ENCODE results near the gene SDSL.

SDSL gene

DNA sequence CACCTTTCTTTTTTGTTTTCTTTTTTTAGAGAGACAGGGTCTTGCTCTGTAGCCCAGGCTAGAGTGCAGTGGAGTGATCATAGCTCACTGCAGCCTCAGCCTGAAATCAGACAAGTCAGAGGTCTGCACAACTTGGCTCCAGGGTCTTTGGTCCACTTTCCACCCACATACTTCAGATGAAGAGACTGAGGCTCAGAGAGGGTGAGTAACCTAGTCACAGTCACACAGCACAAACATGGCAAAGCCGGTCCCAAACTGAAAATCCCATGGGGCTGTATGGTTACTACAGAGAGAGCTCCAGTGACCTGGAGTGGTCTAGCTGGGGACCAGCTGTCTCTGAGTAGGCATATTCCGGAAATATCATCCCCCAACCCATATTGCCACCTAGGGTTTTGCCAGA, 30.3 kb downstream of the SDSL start:
- no peak for DNase-seq

DNA sequence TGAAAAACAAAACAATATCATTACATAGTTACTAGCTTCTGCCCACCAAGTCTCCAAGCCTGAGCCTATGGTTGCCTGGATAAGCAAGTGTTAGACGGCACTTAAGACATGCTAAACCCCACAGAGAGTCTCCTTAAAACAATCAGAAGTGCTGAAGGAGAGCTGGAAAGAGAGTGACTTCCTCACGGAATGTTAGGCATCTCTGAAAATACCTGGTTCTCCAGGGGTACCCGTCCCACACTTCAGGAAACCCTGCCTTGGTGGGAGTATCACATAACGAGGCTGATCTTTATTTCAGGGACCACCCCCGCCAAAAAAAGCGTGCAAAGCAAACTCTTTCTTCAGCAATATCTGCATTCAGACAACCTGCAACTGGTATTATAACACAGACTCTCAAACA, 31.1 kb downstream of the SDSL start:
- no peak for DNase-seq

DNA sequence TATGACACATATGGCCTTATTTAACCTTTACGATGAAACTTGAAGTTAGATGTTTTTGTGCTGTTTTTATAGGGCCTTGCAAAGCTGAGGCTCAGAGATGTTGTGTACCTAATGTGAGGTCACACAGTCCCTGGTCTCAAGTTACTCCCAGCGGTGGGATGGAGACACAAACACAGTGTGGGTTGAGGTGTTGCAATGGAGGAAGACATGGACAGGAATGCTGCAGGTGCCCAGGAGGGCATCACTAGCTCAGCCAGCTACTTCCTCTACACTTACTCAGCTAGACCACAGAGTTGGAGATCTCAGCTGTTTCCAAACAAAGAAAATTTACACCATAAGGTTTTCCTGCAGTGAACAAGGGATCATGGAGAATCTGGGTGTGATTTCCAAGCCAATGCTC, 34.0 kb downstream of the SDSL start:
- DNase-seq = no peak

DNA sequence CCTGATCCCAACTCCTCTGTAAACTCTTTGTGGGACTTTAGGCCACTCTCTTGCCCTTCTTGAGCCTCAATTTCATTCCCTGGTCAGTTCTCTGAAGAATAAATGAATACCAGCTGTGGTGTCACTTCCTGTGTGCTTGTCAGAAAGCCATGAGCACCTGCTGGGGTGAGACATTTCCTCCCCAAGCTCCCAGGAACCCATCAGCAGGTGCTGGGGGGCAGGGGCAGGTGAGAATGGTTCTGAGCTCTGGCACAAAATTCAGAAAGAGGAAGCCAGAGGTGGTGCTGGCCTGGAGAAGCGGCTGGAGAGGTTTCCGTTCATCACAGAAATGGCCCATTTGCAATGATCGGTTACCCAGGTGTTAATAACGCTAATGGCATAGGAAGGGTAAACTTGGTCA, 34.6 kb downstream of the SDSL start:
- no peak for DNase-seq

DNA sequence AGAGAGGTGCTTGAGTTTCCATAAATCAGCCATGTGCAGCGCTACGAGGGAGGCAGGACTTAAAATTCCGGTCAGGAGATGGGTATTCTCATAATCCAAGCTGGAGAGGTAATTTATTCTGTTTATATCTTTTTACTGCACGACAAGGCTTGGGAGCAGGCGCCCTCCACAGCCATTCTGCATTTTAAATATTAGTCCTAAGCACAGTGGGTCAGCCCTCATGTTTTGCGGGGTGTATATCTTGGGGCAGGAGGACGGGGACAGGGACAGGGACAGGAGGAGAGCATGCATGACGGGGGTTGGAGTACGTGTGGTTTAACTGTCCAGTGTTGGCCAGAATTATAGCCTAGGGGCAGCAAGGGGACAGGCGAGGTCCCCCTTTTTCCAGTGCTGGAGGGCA, 35.0 kb downstream of the SDSL start:
- DNase-seq = no peak

DNA sequence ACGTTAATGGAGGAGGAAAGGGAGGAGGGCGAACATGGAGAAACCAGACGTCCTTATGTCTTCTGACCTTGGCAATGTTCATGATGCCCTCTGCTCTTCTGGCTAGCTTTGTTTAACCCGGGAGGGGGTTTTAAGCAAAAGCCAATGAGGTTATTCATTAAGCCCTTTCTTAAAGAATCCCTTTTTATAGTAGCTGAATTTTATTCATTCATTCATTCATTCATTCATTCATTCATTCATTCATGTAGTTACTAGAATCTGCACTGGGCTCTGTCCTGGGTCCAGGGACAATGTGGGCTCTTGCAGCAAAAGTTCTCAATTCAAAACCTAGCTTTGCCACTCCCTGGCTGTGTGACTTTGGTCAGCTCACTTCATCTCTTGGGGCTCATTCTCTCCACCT, 35.5 kb downstream of the SDSL start:
- DNase-seq = no peak

DNA sequence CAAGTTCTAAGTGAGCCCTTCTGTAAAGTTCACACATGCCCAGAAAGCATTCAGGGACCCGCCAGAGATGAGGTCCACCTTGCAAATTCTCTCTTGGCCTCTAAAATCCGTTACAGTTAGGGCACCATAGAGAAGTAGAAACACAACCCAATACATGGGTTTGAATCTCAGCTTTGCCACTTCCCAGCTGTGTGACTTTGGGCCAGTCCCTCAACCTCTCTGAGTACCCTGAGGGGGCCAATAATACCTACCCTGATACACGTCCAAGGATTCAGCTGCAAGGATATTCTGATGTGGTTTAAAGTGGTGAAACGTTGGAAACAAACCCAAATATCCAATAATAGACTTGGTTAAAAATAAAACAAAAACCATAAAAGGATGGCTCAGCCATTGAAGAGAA, 37.8 kb downstream of the SDSL start:
- DNase-seq = no peak

DNA sequence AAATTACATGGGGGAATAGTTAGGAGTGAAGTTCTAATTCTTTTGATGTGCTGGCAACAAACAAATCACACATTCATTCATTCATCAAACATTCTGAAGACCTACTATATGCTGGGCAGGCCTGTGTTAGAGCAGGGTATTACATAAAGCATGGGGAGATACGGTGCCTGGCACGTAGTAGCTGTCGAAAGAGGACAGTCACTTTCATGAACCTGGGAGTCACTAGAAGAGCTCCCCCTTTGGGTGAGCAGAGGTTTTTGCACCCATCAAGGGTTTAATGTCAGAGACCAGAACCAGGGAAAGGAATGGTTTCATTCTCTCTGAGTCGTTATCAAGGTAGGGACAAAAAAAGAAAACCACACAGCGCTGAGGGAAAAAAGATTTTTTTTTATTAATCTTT, 39.5 kb downstream of the SDSL start:
- peak; percentile 55 for DNase-seq

DNA sequence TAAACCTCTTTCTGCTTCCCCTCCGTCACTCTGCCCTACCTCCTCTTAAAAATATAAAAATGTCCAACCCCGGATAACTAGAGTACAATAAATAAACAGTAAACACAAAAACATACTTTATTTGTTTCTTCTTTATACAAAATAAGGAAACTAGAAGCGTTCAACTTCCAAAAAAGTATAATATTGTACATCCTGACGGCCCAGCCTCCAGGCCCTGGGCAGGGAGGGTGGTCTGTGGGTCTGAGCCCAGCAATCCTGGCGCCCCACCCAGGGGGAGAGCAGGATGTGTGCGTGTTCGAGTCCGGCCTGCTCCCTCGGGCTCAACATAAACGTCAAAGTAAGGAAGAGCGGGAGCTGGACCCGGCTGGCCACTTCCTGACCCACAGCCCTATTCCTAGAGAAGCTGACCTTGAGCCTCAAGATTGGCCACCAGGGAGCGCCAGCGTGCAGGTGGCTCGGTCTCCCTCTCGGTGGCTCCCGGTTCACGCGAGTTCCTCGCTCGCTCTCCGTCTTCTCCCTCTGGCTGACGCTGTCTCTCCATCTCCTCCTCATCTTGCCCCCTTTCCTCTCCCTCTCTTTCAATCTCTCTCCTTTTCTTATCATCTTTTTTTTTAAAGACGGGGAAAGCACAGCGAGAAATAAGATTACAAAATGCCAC, 40.1 kb downstream of the SDSL start:
- peak; percentile 78 for DNase-seq

DNA sequence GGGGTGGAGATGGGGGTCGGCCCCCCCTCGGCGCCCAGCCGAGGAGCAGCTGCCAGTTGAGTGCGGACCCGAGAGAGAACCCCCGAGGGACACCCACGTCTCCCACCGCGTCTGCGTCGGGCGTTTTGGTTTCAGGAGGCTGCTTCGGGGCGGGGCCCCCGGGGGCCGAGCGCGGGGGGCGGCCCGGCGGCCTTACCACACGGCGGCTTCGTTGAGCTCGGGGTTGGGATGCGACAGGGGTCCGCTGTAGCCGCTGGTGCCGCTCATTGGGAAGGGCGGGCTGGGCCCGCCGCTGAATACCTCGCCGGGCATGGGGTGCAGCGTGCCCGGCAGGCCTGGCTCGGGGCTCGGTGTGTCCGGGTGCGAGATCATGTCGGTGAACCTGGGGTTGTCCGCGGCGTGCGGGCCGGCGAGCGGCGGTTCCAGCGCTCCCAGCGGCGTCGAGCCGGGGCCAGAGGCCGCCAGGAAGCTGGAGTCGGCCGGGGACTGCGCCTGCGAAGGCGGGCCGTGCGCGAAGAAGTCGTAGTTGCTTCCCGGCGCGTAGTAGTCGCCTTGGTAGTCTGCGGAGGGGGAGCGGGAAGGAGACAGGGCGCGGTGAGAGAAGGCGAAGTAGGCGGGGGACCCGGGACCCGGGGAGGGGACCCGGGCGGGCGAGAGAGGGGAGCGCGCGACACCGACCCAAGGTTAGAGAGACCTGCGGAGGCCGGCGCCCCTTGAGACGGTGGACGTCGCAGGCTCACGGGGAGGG, 41.0 kb downstream of the SDSL start:
- no peak for DNase-seq

DNA sequence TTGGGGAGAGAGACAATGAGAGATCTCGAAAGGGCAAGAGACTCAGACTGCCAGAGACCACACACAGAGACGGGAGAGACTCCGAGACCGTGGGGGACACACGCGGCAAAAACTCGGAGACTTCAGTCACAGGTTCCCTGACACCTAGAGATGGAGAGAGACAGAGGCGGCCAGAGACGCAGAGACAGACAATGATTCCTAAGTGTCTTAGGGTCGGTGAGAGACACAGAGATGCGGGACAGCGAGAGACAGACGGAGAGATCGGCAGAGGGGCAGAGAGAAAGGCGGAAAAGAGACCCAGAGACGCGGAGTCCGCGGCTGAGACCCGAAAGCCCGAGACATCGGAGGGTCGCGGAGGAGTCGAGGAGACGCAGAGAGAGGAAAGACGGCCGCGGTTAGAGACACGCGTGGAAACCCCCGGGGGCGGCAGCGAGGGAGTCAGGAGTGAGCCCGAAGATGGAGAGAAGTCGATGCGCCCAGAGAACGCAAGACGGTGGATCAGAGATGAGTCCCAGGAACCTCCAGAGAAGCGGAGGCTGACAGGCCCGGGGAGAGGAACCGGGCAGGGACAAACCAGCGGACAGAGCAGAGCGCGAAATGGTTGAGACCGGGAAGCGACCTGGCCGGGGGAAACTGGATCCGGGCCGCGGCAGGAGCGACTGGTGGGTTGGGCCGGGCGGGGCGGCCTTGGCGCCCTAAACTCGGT, 41.7 kb downstream of the SDSL start:
- DNase-seq = no peak

DNA sequence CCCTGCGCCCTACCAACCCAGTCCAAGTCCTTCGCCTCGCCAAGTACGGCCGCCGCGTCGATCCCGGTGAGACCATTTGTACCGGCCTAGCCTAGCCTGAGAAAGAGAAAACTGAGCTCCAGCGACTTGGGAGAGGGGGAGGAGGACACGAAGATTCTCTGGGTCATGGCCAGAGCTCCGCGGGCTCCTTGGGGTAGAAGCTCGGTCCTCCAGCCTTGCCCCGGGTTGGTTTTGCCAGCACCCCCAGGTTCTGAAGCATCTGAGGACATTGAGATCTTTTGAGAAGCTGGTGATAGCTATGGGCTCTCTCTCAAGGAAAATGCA, 42.2 kb downstream of the SDSL start:
- no peak for DNase-seq

DNA sequence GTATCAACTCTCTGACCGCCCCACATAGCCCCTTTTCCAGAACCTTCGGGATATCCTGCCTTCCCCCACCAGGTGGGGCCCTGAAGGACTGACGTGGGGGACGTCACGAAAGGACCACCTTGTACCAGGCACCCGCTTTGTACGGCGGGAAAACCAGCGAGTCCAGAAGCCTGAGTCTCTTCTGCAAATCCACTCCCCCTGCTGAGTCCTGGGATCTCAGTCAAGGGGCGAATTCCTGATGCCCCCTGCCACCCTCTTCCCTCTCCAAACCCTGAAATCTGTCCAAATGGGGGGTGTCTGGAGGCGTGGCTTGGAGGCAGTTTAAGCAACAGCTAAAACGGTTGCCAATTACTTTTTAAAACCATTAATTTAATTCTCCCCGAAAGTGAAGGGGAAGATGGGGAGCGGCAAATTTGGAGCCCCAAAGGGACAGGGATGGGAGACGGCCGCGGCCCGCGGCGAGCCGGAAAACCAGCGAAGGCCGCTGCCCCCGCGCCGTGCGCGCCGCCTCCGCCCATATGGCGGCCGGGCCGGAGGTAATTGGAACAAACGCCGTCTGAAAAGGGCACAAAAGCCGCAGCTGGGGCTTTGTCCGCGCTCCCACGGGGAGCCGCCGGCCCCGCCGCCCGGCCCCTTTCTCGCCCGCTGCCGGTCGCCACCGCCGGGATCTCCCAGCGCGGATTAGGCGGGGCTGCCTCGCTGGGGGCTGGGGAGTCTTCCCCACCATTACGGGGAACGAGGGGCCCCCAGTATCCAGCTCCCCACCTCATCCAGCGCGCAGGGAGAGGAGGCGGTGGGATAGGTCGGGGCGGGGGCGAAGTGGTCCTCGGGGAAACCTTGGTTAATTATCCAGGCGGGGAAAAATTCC, 42.9 kb downstream of the SDSL start:
- no peak for DNase-seq

DNA sequence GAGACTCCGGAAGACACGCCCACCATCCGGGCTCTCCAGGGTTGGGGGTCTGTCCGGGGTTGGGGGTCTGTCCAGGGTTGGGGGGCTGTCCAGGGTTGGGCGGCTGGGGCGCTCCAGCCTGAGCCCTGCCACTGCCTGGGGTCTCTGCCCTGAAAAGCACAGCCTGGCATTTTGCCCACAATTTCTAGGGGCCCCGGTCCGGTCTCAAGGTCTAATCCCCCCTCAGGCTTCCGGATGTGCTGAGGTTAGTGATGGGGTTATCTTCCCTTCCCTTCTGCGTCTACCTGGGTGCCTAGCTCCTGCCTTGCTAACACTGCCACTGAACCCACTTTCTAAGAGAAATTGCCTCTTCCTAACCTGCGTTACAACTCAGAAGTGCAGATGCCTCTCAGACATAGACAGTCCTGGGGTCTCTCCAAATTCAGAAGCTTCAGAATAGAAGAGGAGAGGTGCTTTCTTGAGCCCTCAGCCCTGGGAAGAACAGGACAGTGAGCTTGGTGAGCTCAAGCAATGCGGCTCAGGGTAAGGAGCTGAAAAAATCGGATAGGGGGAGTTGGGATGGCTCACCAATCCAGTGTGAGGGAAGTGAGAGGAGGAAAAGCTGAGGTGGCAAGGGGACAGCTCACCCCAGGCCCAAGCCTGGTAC, 43.8 kb downstream of the SDSL start:
- DNase-seq = no peak

DNA sequence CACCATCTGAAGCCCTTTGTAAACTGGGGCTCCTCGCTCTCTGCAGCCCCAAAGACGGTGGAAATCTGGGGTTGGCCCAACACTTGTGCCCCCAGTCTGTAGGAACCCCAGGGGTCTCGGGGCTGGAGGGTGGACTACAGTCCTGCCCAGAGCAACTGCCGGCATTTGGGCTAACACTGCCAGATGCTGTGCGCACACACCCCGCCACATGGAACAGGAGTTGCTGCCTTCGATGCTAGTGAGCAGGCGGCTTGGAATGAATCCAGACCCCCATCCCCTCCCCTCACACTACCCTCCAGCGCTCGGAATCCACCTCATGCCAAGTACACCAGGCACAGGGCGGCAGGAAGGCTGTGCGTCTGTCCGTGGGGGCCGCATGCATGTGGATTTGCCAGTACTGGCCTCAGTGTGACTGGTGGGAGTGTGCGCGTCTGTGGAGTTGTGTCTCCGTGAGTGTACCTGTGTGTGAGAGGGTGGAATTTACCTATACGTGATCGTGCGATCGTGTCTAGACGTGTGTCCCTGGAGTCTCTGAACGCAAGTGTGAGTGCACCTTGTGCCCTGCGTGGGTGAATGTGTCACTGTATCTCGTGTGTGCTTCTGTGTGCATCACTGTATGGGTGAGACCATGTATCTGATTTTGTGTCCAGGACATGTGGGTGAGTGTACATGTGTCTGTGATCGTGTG, 44.4 kb downstream of the SDSL start:
- DNase-seq = no peak

DNA sequence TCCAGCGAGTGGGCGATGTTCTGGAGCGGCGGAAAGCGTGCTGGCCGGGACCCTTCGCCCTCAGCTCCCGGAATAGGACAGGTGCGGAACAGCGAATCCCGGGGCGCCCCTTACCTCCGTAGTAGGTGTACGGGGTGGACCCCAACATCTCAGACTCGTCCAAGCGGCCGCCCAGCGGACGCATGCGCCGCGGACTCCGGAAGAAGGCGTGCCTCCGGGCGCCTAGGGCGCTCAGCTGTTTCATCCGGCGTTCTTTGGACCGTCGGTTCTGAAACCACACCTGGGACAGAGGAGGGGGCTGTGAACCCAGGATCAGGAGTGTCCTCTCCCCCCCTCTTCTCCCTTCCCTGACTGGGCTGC, 44.9 kb downstream of the SDSL start:
- DNase-seq = no peak

DNA sequence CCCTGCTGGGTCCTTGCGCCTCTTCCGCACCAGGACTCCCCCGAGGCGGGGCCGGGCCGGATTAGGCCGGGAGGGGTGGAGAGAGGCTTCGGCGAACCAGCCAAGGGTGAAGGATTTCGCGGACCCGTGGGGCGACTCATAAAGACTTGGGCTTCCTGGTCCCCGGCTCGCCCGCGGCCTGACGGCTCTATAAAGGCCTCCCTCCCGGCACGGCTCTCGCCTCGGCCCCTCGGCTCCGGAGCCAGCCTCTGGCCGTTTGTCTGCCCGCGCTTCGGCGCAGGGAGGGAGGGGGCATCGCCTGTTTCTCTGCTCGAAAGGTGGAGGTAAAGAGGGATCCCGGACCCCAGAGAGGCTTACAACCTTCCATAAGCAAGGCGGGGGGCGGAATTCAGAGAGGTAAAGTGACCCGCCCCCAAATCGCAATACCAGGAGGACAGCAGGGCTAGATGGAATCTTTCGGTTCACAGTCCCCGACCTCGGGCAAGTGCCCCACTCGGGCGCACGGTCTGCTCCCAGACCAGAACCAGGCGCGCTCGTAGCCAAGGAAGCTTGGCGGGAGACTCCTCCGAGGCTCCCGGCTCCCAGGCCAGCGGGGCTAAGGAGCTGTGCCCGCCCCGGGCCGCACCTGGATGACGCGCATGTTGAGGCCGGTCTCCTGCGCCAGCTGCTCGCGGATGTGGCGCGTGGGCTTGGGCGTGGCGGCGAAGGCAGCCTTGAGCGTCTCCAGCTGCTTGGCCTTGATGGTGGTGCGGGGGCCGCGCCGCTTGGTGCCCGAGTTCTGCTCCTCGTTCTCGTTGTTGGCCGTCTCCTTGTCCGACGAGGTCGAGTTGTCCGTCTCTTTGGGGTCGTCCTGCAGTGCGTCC, 45.6 kb downstream of the SDSL start:
- no peak for DNase-seq

DNA sequence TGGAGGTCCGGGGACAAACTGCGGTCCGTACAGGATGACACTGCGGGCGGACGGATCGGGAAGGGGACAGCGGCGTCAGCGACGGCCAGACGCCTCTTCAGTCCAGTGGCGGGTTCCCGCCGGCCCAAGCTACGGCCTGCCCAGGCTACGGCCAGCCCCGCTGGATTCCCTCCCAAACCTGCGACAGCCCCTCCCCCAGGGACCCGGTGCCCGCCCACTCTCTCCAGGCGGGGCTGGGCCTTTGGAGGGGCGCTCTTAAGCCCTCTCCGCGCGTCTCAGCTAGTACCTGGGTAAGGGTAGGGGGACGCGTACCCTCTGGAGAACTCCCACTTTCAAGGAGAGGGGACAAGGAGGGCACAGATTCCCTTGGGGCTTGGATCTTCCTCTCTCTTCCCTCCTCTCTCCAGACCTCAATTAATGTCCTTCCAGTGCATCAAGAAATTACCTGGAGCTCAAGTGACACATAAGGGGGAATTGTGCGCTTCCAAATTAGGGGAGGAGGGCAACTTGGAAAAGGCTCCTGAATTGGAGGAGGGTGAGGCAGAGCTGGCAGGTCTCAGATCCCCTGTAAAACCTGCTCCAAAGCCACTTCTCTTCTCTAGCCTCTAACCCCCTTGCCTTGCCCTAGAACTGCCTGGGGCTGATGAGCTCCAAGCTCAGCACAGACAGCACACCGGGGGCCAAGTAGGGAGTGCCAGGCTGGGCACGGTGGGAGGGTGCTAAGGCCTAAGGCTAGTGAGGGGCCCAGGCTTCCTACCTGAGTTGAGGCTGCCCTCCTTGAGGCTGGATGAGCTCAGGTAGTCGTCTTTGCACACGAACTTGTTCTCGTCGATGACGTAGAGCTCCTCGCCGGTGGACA, 46.4 kb downstream of the SDSL start:
- no peak for DNase-seq

DNA sequence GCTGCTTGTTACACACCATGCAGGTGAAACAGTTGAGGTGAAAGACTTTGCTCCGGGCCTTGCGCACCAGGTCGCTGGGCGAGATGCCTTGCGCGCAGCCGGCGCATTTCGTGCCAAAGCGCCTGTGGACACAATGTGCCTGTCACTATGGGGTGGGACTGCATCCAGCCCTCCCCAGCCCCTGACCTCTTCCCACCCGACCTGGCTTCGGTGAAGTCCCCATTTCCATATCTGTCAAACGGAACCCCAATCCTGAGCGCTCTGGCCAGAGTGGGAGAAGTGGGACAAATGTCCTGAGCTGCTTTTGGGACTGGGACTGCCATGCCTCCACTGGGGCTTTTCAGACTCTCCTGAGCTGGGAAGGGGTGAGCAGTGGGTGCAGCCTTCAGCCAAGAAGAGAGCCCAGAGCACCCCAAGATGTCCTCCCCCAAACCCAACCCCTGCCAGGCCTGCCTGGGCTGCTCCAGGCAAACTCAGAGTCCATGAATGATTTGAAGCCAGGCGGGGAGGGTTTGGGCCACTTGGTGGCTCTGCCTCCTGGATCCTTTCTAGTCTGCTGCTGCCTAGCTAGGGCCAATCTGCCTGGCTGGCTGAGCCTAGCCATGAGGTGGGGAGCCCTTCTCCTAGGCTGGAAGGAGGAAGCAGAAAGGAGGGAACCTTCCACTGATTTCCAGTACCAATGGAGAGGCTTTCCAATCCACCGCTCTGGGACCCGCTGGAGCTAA, 47.2 kb downstream of the SDSL start:
- no peak for DNase-seq

All from inflammatory macrophage treated with lipopolysaccharide for 4 hours (primary cell).